HepG2 (cell line): ENCODE measurements around the gene HHEX. TPM values are rescaled to one million over a fixed set of nuclear protein-coding genes. Genes with fewer than 3 reads are reported as not detected.

Experiments used
- CHD2 ChIP-seq: IDR thresholded peaks from 2 replicates; pipeline ENCODE4 v1.6.1; 2011; ENCODE audit warnings: low read depth, low read length, improper control_type of control experiment
- CREM ChIP-seq, 2 experiments: sonication (generic) in 1 of 2; formaldehyde crosslinking in 1 of 2; IDR thresholded peaks; 2 replicates each; pipeline versions ENCODE4 v1.4.0 to v1.6.1; 2016 to 2020; ENCODE audit warnings: antibody characterized with exemption in 1 of 2, mild to moderate bottlenecking in 1 of 2, missing genetic modification reagents in 1 of 2
- HINFP ChIP-seq: sonication (generic); formaldehyde crosslinking; IDR thresholded peaks from 2 replicates; pipeline ENCODE4 v1.4.0; 2020; ENCODE audit warnings: low read depth, mild to moderate bottlenecking, missing genetic modification reagents
- HNRNPLL ChIP-seq: fragments of 200-400 bp; formaldehyde crosslinking; IDR thresholded peaks from 2 replicates; pipeline ENCODE4 v1.6.1; 2017; ENCODE audit warnings: mild to moderate bottlenecking, low read depth, low read length; ENCODE audit not compliant: poor library complexity, severe bottlenecking
- ISL2 ChIP-seq: sonication (generic); formaldehyde crosslinking; IDR thresholded peaks from 2 replicates; pipeline ENCODE4 v1.5.0; 2020; ENCODE audit warnings: missing genetic modification reagents
- KLF13 ChIP-seq: sonication (generic); formaldehyde crosslinking; IDR thresholded peaks from 2 replicates; pipeline ENCODE4 v1.4.0; 2020; ENCODE audit warnings: mild to moderate bottlenecking, missing genetic modification reagents
- KLF9 ChIP-seq: IDR thresholded peaks from 2 replicates; pipeline ENCODE4 v1.6.1; 2016; ENCODE audit warnings: low read depth
- NR1H2 ChIP-seq: sonication (generic); formaldehyde crosslinking; IDR thresholded peaks from 2 replicates; pipeline ENCODE4 v1.8.1; 2022; ENCODE audit warnings: low read depth, missing genetic modification reagents, borderline replicate concordance
- STAT6 ChIP-seq: sonication (generic); formaldehyde crosslinking; IDR thresholded peaks from 2 replicates; pipeline ENCODE4 v1.4.0; 2020; ENCODE audit warnings: missing genetic modification reagents, mild to moderate bottlenecking, borderline replicate concordance
- TCF7L2 ChIP-seq: IDR thresholded peaks from 2 replicates; pipeline ENCODE4 v1.6.1; 2011; ENCODE audit warnings: mild to moderate bottlenecking, low read depth, low read length, moderate library complexity
- THYN1 ChIP-seq: sonication (generic); formaldehyde crosslinking; IDR thresholded peaks from 2 replicates; pipeline ENCODE4 v1.8.1; 2023; ENCODE audit warnings: low read depth, mild to moderate bottlenecking, moderate library complexity, missing genetic modification reagents, borderline replicate concordance
- ZFY ChIP-seq: sonication (generic); formaldehyde crosslinking; IDR thresholded peaks from 2 replicates; pipeline ENCODE4 v1.4.0; 2020; ENCODE audit warnings: missing genetic modification reagents
- ZNF205 ChIP-seq: IDR thresholded peaks from 2 replicates; pipeline ENCODE4 v1.6.1; 2018; ENCODE audit warnings: missing biosample characterization, missing genetic modification reagents
- ZNF263 ChIP-seq: sonication (generic); formaldehyde crosslinking; IDR thresholded peaks from 2 replicates; pipeline ENCODE4 v1.4.0; 2020; ENCODE audit warnings: missing genetic modification reagents
- ZNF510 ChIP-seq: sonication (generic); formaldehyde crosslinking; IDR thresholded peaks from 2 replicates; pipeline ENCODE4 v1.4.0; 2020; ENCODE audit warnings: low read depth, mild to moderate bottlenecking, missing genetic modification reagents
- ZNF605 ChIP-seq: sonication (generic); formaldehyde crosslinking; IDR thresholded peaks from 2 replicates; pipeline ENCODE4 v1.8.0; 2022; ENCODE audit warnings: mild to moderate bottlenecking, missing genetic modification reagents
- ZNF710 ChIP-seq: sonication (generic); formaldehyde crosslinking; IDR thresholded peaks from 2 replicates; pipeline ENCODE4 v1.5.0; 2020; ENCODE audit warnings: mild to moderate bottlenecking, missing genetic modification reagents, borderline replicate concordance
- ZNF746 ChIP-seq: sonication (generic); formaldehyde crosslinking; IDR thresholded peaks from 2 replicates; pipeline ENCODE4 v1.8.0; 2022; ENCODE audit warnings: mild to moderate bottlenecking, missing genetic modification reagents
- ZSCAN30 ChIP-seq: sonication (generic); formaldehyde crosslinking; IDR thresholded peaks from 2 replicates; pipeline ENCODE4 v1.5.0; 2020; ENCODE audit warnings: mild to moderate bottlenecking, missing genetic modification reagents
- polyA plus RNA-seq, 8 experiments: library from polyadenylated mRNA; depleted of rRNA in 3 of 8; stranded (reverse) in 7 of 8; unstranded in 1 of 8; fragments of >200 nt; fragmentation: Illumina TruSeq in 4 of 8; extraction: Trizol in 4 of 8; gene quantifications; 2 replicates each; pipeline versions ENCODE4 v1.2.1 to v1.2.3, GENCODE V29; 2011 to 2016; ENCODE audit warnings: low read depth in 4 of 8, missing spikeins in 1 of 8, mixed read lengths in 1 of 8; ENCODE audit not compliant: insufficient read depth in 1 of 8
- total RNA-seq, 5 experiments: library from RNA; depleted of rRNA; stranded (reverse); fragments of >200 nt; fragmentation: Illumina TruSeq; extraction: Trizol; gene quantifications; 2 replicates each; pipeline ENCODE4 v1.2.3, GENCODE V29; 2016; ENCODE audit warnings: low read depth in 1 of 5

The HHEX gene
- total and polyA plus RNA-seq, 2 of the 13 experiments (the other 11 are each of a cell fraction or from before 2014, with no cell fraction given), result 44.5 to 48.7 TPM

- 0 out of 2 replicates have a peak, but pooled peaks have one; percentile 71 for TF ChIP-seq KLF13 (CRISPR knock-in tag)
- no peak for TF ChIP-seq ZNF263 (CRISPR knock-in tag)
- TF ChIP-seq ISL2, result peak; percentile 46; the same call in 1 of the 2 replicates
- TF ChIP-seq ZSCAN30 (CRISPR knock-in tag), result 0 out of 2 replicates have a peak, but pooled peaks have one; percentile 52
- TF ChIP-seq ZNF605 (CRISPR knock-in tag), result peak; percentile 45
- TF ChIP-seq HINFP (CRISPR knock-in tag), result peak; percentile 53
- no peak for TF ChIP-seq ZNF710 (CRISPR knock-in tag)
- peak; percentile 22 for TF ChIP-seq ZNF205
- TF ChIP-seq CHD2, result no peak
- no peak for TF ChIP-seq THYN1 (CRISPR knock-in tag)
- peak; percentile 25; the same call in 1 of the 2 replicates for TF ChIP-seq CREM (IDR thresholded peaks at IDR 0.05)
- TF ChIP-seq CREM (CRISPR knock-in tag; IDR thresholded peaks at IDR 0.05), result no peak
- no peak for TF ChIP-seq TCF7L2
- no peak for TF ChIP-seq ZNF746 (CRISPR knock-in tag)
- no peak for TF ChIP-seq KLF9 (CRISPR knock-in tag)
- TF ChIP-seq ZFY (CRISPR knock-in tag), result peak; percentile 79
- TF ChIP-seq ZNF510 (CRISPR knock-in tag), result peak; percentile 59; the same call in 1 of the 2 replicates
- no peak for TF ChIP-seq NR1H2 (CRISPR knock-in tag)
- peak; percentile 66 for TF ChIP-seq HNRNPLL
- TF ChIP-seq STAT6 (CRISPR knock-in tag), result no peak
Measured at GRCh38 chr10:92688927-92689662, 660 bp upstream of the HHEX start (continued).
